Peyer's patch (tissue), 4 donors: ENCODE results near the gene GNAL. TPM values are rescaled to one million over a fixed set of nuclear protein-coding genes. Genes with fewer than 3 reads are reported as not detected.
A peak's percentile ranks its signal among the peaks of the same experiment; 100 is the strongest.

ENCODE experiments used
- DNase-seq, 3 donors: peaks; one replicate each; pipeline ENCODE4 v3.0.0-alpha.2; 2017 to 2019
- H3K27ac ChIP-seq, 4 donors: fragments of 200-600 bp; sonication (generic); one replicate each; pipeline ENCODE4 v1.5.1; 2016 to 2019
- H3K27me3 ChIP-seq, 2 donors: fragments of 200-600 bp; sonication (generic); one replicate each; pipeline ENCODE4 v1.5.1; 2019
- H3K36me3 ChIP-seq, 3 donors: fragments of 200-600 bp; sonication (generic); one replicate each; pipeline ENCODE4 v1.5.1; 2016 to 2019
- H3K4me1 ChIP-seq, 4 donors: fragments of 200-600 bp; sonication (generic); one replicate each; pipeline ENCODE4 v1.5.1; 2016 to 2019
- H3K4me3 ChIP-seq, 4 donors: fragments of 200-600 bp; sonication (generic); 1 replicate in 3 of 4; 2 replicates in 1 of 4; pipeline ENCODE4 v1.5.1; 2016 to 2019; ENCODE audit warnings: mild to moderate bottlenecking in 1 of 4
- H3K9me3 ChIP-seq, 4 donors: fragments of 200-600 bp; sonication (generic); one replicate each; pipeline ENCODE4 v1.5.1; 2016 to 2019; ENCODE audit warnings: mild to moderate bottlenecking in 1 of 4
- CTCF ChIP-seq, 6 experiments: fragments of 450-650 bp in 4 of 6; fragments of 200-600 bp in 2 of 6; sonication (generic) in 1 of 6; IDR thresholded peaks; one replicate each; pipeline ENCODE4 v1.5.1; 2017 to 2019; ENCODE audit warnings: antibody characterized with exemption in 6 of 6, mild to moderate bottlenecking in 3 of 6, moderate library complexity in 1 of 6
- POLR2A ChIP-seq, 2 donors: fragments of 450-650 bp; IDR thresholded peaks; one replicate each; pipeline ENCODE4 v1.5.1; 2017; ENCODE audit warnings: antibody characterized with exemption in 2 of 2, mild to moderate bottlenecking in 2 of 2, moderate library complexity in 2 of 2
- total RNA-seq, 4 donors: library from RNA; depleted of rRNA; stranded (reverse); fragments of >200 nt; gene quantifications; one replicate each; pipeline ENCODE4 v1.1.0, GENCODE V29; 2016

The GNAL gene
- total RNA-seq, 4 donors from 2014 or later, result 2.5 to 7.4 (median 3.6) TPM

- DNase-seq, result no peak
- TF ChIP-seq CTCF (IDR thresholded peaks at IDR 0.05) (peak in 4 of 6 experiments; percentile 34 to 38 (median 36)), POLR2A (IDR thresholded peaks at IDR 0.05) (no peak)
- Histone ChIP-seq H3K27ac (no peak overlapping the region), H3K4me3 (no peak overlapping the region), H3K36me3 (no peaks in the 10 kb centered on the region), H3K4me1 (no peaks in the 10 kb centered on the region), H3K27me3 (no peaks in the 10 kb centered on the region), H3K9me3 (no peaks in the 10 kb centered on the region)
Measured at GRCh38 chr18:11741505-11742145, 52.6 kb downstream of the GNAL start.

DNA sequence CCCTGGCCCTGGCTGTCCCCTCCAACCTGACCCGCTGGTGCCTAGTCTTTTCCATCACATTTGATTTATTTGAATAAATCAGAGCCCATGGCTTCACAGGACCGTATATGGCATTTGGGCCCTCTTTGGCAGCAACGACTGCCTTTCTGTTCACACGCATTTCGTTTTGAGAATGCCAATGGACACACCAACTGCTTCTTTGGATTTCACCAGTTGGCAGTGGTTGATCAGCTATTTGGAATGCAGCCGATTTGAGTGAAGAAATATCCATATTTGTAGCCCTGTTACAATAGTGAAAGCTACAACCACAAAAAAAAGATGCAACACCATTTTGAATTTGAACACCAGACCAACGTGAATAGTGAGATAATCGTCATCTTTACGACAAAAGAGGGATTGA, 56.5 kb downstream of the GNAL start:
- no peak for TF ChIP-seq POLR2A (IDR thresholded peaks at IDR 0.05)
- TF ChIP-seq CTCF (IDR thresholded peaks at IDR 0.05), result no peak
- Histone ChIP-seq H3K9me3 (no peaks in the 10 kb centered on the region), H3K27ac (no peak overlapping the region), H3K4me1 (no peaks in the 10 kb centered on the region), H3K4me3 (no peak overlapping the region), H3K36me3 (no peaks in the 10 kb centered on the region), H3K27me3 (no peaks in the 10 kb centered on the region)
- no peak for DNase-seq

GRCh38 chr18:11747286-11747685, 58.2 kb downstream of the GNAL start:
- Histone ChIP-seq H3K4me1 (peaks cover 0 to 9% (median 0%) of the 10 kb centered on the region in 4 donors), H3K27me3 (peaks cover 0 to 6% of the 10 kb centered on the region in 2 donors), H3K4me3 (no peak overlapping the region), H3K27ac (no peak overlapping the region), H3K9me3 (no peaks in the 10 kb centered on the region), H3K36me3 (no peaks in the 10 kb centered on the region)
- no peak for DNase-seq
- TF ChIP-seq POLR2A (IDR thresholded peaks at IDR 0.05) (no peak), CTCF (IDR thresholded peaks at IDR 0.05) (no peak)

DNA sequence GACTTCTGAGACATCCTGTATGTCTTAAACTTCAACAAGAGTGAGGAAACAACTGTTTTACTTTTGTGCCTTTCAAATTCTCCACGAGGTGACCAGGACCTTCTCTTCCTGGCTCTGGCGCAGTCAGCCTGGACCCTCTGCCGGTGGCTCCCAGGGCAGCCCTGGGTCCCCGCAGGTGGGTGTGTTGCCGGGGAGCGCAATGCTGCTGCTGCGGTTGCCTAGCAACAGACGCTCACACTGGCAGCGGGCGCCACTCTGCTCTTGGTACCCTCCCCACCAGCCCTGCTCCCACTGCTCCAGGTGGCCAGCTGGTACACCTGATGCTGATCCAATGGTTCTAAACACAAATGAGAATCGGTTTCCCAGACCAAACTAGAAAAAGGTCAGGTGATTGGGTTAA, 58.7 kb downstream of the GNAL start:
- DNase-seq, result no peak
- Histone ChIP-seq H3K27ac (no peak overlapping the region), H3K9me3 (no peaks in the 10 kb centered on the region), H3K4me1 (peaks cover 0 to 9% (median 0%) of the 10 kb centered on the region in 4 donors), H3K27me3 (peaks cover 0 to 6% of the 10 kb centered on the region in 2 donors), H3K36me3 (no peaks in the 10 kb centered on the region), H3K4me3 (no peak overlapping the region)
- TF ChIP-seq CTCF (IDR thresholded peaks at IDR 0.05) (no peak), POLR2A (IDR thresholded peaks at IDR 0.05) (no peak)

DNA sequence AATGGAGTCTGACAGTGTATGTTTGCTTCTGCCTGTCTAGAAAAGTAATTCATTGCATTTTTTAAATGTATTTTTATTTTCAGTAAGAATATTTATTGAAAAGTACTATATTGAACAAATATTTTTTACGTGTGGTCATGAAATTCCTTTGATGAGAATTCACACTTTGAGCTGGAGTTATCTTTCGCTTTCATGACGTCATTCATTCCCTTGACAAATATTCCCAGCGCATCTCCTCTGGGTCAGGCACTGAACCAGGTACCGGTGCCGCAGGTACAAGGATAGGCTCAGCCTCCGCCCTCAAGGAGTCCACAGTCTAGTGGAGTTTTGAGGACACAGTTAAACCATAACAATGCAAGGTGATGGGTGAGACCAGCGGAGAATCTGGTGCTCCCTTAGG, 60.2 kb downstream of the GNAL start:
- Histone ChIP-seq H3K27ac (no peak overlapping the region), H3K36me3 (no peaks in the 10 kb centered on the region), H3K4me1 (peaks cover 0 to 9% (median 0%) of the 10 kb centered on the region in 4 donors), H3K4me3 (no peak overlapping the region), H3K27me3 (peaks cover 0 to 6% of the 10 kb centered on the region in 2 donors), H3K9me3 (no peaks in the 10 kb centered on the region)
- no peak for TF ChIP-seq CTCF (IDR thresholded peaks at IDR 0.05)
- TF ChIP-seq POLR2A (IDR thresholded peaks at IDR 0.05), result no peak
- no peak for DNase-seq
